ENCODE results near the gene PDCD4. TPM values are rescaled to one million over a fixed set of nuclear protein-coding genes. Genes with fewer than 3 reads are reported as not detected.

PDCD4 gene
- total and polyA plus RNA-seq, 2 donors (not counting 3 experiments of a cell fraction or from before 2014, with no cell fraction given): 14.4 to 47.9 TPM

DNA sequence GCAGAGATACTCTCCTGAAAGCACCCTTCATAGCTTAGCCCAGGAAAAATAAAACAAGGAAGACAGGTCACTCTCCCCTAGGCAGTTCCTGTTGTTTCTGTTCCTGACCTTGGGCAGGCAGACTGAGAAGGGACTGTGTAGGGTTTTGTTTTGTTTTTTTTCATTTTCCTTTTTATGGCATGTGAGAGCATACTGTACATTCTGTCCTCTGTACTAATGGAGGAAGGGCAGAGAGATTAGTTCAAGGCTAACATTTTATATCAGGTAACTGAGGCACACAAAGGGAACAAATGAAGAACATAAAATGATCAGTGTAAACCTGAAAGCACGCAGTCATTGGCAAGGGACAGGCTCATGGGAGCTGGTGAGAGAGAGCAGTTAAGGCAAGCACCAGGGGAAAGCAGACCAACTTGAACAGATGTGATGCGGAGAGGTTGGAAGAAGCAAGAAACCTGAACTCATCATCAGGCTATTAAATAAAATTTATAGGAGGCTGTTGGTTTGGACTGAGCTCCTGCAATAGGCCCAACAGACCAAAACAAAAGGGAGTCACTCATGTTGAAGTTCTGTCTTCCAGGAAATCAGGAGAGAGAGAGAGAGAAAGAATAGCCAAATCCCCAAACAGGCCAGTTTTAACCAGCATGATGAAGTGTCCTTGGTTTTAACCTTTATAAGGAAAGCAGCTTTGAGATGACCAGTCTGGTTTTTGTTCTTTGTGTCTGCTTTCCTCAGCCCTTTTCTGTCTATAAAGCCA is 34.1 kb upstream of the PDCD4 start:
- BruUV-seq (replicated peaks): no TSS peak

More for the DNA sequence above, 34.1 kb upstream of the PDCD4 start:
- H3K4me3 ChIP-seq (replicated peaks in 1 of 3; ENCODE audit: insufficient read depth in 1 of 3, low read depth in 1 of 3, low read length in 3 of 3): no peak overlapping the region
- dilution Hi-C loops (cut with MboI; ENCODE audit: extremely low pct_ligation_motif_present, low sequenced_read_pairs): no loop called here
- no peaks in the 10 kb centered on the region for H3K9me3 ChIP-seq (replicated peaks; ENCODE audit: control insufficient read depth, insufficient read depth, low read length)
- no peaks in the 10 kb centered on the region for H3K4me1 ChIP-seq (ENCODE audit: control insufficient read depth, extremely low read depth, insufficient read depth, low read length)
- POLR2A ChIA-PET: no interaction called here
- no peak overlapping the region for H3K9ac ChIP-seq (replicated peaks; ENCODE audit: extremely low read depth, insufficient read depth, low read length)
- peak; percentile 31 for DNase-seq (ENCODE audit: low read depth, low spot score)
- H3K36me3 ChIP-seq (ENCODE audit: control insufficient read depth in 2 of 2, extremely low read depth in 1 of 2, insufficient read depth in 2 of 2, low read length in 2 of 2): no peaks in the 10 kb centered on the region
- intact Hi-C loops (cut with micrococcal nuclease): no loop called here
- H3K4me2 ChIP-seq (ENCODE audit: insufficient read depth, low read length): no peak overlapping the region
- CTCF ChIA-PET: interaction anchor here (0.6 to 1.5 kb wide), 3 partner anchors 8 to 34 kb away, joined by 3 to 5 read pairs (median 4); no protein-coding TSS in a partner anchor
- TF ChIP-seq MYC (IDR thresholded peaks at IDR 0.05; ENCODE audit: low read depth, low read length): no peak
- TF ChIP-seq GATA2 (IDR thresholded peaks at IDR 0.05; ENCODE audit: insufficient read depth, insufficient read length, low read depth, low read length): no peak
- TF ChIP-seq, protein P1, sequence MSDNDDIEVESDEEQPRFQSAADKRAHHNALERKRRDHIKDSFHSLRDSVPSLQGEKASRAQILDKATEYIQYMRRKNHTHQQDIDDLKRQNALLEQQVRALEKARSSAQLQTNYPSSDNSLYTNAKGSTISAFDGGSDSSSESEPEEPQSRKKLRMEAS (IDR thresholded peaks at IDR 0.05; ENCODE audit: insufficient read depth, insufficient read length): no peak
- TF ChIP-seq POLR2A (IDR thresholded peaks at IDR 0.05; ENCODE audit: low read depth, low read length): no peak
- no peak for TF ChIP-seq POLR2AphosphoS5 (IDR thresholded peaks at IDR 0.05; ENCODE audit: insufficient read depth, low read depth, low read length)
- no peak for TF ChIP-seq JUN (IDR thresholded peaks at IDR 0.05; ENCODE audit: borderline replicate concordance, insufficient read depth, insufficient read length, low read depth)
- TF ChIP-seq, protein P2, sequence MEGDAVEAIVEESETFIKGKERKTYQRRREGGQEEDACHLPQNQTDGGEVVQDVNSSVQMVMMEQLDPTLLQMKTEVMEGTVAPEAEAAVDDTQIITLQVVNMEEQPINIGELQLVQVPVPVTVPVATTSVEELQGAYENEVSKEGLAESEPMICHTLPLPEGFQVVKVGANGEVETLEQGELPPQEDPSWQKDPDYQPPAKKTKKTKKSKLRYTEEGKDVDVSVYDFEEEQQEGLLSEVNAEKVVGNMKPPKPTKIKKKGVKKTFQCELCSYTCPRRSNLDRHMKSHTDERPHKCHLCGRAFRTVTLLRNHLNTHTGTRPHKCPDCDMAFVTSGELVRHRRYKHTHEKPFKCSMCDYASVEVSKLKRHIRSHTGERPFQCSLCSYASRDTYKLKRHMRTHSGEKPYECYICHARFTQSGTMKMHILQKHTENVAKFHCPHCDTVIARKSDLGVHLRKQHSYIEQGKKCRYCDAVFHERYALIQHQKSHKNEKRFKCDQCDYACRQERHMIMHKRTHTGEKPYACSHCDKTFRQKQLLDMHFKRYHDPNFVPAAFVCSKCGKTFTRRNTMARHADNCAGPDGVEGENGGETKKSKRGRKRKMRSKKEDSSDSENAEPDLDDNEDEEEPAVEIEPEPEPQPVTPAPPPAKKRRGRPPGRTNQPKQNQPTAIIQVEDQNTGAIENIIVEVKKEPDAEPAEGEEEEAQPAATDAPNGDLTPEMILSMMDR (IDR thresholded peaks at IDR 0.05; ENCODE audit: extremely low read depth in 1 of 2, insufficient read depth in 1 of 2, low read depth in 1 of 2, low read length in 2 of 2): no peak
- no peak for TF ChIP-seq FOS (IDR thresholded peaks at IDR 0.05; ENCODE audit: borderline replicate concordance, insufficient read depth, low read length)
- no peak for TF ChIP-seq EZH2 (IDR thresholded peaks at IDR 0.05; ENCODE audit: borderline replicate concordance, low read depth, low read length, severe bottlenecking)
- H3K27ac ChIP-seq (ENCODE audit: insufficient read depth, low read depth, low read length): no peak overlapping the region
- H2AFZ ChIP-seq (ENCODE audit: low read depth, low read length): no peak overlapping the region
- H3K79me2 ChIP-seq (ENCODE audit: control insufficient read depth, insufficient read depth, low read length): no peaks in the 10 kb centered on the region
- H4K20me1 ChIP-seq (replicated peaks; ENCODE audit: control insufficient read depth, extremely low read depth, insufficient read depth, low read length): no peaks in the 10 kb centered on the region
- no peaks in the 10 kb centered on the region for H3K27me3 ChIP-seq (ENCODE audit: control insufficient read depth in 2 of 2, insufficient read depth in 2 of 2, low read length in 2 of 2)
- no peak for FAIRE-seq
- H3K9me1 ChIP-seq (replicated peaks; ENCODE audit: control insufficient read depth, extremely low read depth, insufficient read depth, low read length): no peaks in the 10 kb centered on the region

All from endothelial cell of umbilical vein (primary cell).